ELF-1 (cell line): ENCODE data around the gene MOGAT3.

Source experiments
- DNase-seq: peaks from one replicate; pipeline ENCODE4 v3.0.0-alpha.2; 2016; ENCODE audit warnings: low read depth, low spot score

Gene MOGAT3

GRCh38 chr7:101161692-101162471 is 39.0 kb downstream of the MOGAT3 start:
- peak; percentile 88 for DNase-seq

- DNase-seq, result no peak
These were observed 39.9 kb downstream of the MOGAT3 start for GRCh38 chr7:101160910-101161309.

DNA sequence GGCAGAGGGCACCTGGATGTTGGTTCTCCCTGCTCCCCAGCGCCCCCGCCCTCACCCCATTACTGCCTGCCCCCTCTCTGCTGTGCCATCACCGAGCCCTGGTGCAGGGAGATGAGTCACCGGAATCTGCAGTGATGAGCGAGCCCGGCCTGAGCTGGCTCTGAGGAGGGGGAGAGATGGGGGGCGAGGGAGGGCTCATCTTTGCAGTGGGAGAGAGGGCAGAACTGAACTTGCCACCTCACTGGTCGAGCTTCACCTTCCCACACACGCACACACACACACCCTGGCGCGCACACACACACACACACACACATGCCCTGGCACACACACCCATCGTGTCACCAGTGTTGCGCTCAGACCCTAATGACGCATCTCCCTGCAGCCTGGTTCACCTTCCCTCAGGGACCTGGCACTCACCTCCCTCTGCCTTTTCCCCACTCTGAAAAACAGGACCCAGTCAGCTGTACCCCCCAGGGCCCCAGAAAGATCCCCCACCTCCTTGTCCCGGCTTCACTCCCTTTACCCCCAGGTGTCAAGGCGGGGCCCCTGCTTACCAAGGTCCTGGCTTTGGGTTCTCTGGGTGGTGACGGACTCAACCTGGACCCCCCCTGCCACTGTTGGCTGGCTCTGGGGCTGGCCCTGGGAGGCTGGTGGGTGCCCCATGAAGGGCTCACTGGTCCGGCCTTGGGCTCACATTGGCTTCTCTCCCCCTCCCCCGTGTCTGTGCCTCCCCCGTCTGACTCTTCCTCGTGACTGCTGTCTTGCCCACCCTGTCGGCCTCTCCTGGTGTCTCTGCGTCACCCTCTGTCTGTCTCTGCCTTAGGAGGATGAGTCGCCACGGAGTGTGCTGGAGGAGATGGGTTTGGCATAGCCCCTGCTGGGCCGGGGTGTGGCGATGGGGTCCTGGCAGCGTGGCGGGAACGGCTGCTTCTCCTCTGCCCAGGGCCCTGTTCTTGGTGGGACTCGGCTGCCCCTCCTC is 40.9 kb downstream of the MOGAT3 start:
- no peak for DNase-seq

GRCh38 chr7:101156866-101157589 is 43.8 kb downstream of the MOGAT3 start:
- DNase-seq, result peak; percentile 84

GRCh38 chr7:101156277-101156676 is 44.6 kb downstream of the MOGAT3 start:
- no peak for DNase-seq

DNA sequence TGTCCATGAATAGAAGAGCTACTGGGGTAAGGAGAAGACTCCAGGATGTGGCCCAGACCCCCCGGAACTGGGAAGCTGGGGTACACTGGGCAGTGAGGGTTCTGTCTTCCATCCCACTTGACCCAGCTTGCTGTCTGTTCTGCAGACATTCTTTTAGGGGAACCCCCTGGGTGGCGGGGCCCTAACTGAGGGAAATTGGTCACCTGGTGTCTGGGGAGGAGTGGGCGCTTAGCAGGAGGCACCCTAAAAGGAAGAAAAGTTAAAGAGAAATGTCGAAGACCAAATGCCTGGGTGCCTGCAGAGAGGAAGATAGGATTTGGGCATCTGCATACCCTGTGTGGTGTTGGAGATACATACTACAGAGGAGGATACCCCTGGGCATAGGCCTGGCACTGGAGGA is 45.5 kb downstream of the MOGAT3 start:
- no peak for DNase-seq

- no peak for DNase-seq
These were observed 46.1 kb downstream of the MOGAT3 start for GRCh38 chr7:101154693-101155102.

GRCh38 chr7:101153969-101154692 is 46.7 kb downstream of the MOGAT3 start, which contains the start of gene AP1S1:
Gene AP1S1 (plus strand): TSS chr7:101154476. CDS start chr7:101154515, 39 bp downstream.
- DNase-seq, result peak; percentile 100

GRCh38 chr7:101151908-101152651 is 48.8 kb downstream of the MOGAT3 start:
- DNase-seq, result no peak
